DOHH2 (cell line): ENCODE measurements around the gene SART1.

ENCODE experiments used
- H3F3A ChIP-seq: fragments of 200-600 bp; sonication (generic), shearing (Covaris generic); 2 replicates; pipeline ENCODE4 v1.6.0; 2016; ENCODE audit warnings: antibody characterized with exemption, mild to moderate bottlenecking; ENCODE audit not compliant: control insufficient read depth, insufficient read depth
- H3K27ac ChIP-seq: fragments of 200-600 bp; sonication (generic); 2 replicates; pipeline ENCODE4 v1.5.1; 2014; ENCODE audit warnings: low read depth, mild to moderate bottlenecking, low read length, moderate library complexity
- H3K27me3 ChIP-seq: fragments of 200-600 bp; sonication (generic); 2 replicates; pipeline ENCODE4 v1.6.1; 2014; ENCODE audit warnings: mild to moderate bottlenecking, low read length, mixed read lengths; ENCODE audit not compliant: control insufficient read depth
- H3K36me3 ChIP-seq: fragments of 200-600 bp; sonication (generic); 2 replicates; pipeline ENCODE4 v1.6.1; 2014; ENCODE audit warnings: mild to moderate bottlenecking, low read length, moderate library complexity, mixed read lengths; ENCODE audit not compliant: control insufficient read depth
- H3K4me1 ChIP-seq: fragments of 200-600 bp; sonication (generic); 2 replicates; pipeline ENCODE4 v1.6.1; 2014; ENCODE audit warnings: mild to moderate bottlenecking, low read length, mixed read lengths; ENCODE audit not compliant: control insufficient read depth
- H3K4me2 ChIP-seq: fragments of 200-600 bp; sonication (generic); 2 replicates; pipeline ENCODE4 v1.6.0; 2014; ENCODE audit warnings: mild to moderate bottlenecking, low read length, moderate library complexity
- H3K4me3 ChIP-seq: fragments of 200-600 bp; sonication (generic); 2 replicates; pipeline ENCODE4 v1.5.1; 2014; ENCODE audit warnings: mild to moderate bottlenecking, low read length, mixed read lengths
- H3K79me2 ChIP-seq: fragments of 200-600 bp; sonication (generic); 2 replicates; pipeline ENCODE4 v1.6.1; 2014; ENCODE audit warnings: mild to moderate bottlenecking, low read length, mixed read lengths; ENCODE audit not compliant: control insufficient read depth
- H3K9me2 ChIP-seq: fragments of 200-600 bp; sonication (generic); replicated peaks from 2 replicates; pipeline ENCODE4 v1.6.1; 2014; ENCODE audit warnings: mild to moderate bottlenecking, low read length, mixed read lengths; ENCODE audit not compliant: control insufficient read depth
- H3K9me3 ChIP-seq: fragments of 200-600 bp; sonication (generic); 2 replicates; pipeline ENCODE4 v1.6.1; 2014; ENCODE audit warnings: antibody characterized with exemption, low read length, mixed read lengths; ENCODE audit not compliant: control insufficient read depth, insufficient read depth
- H4K20me1 ChIP-seq: fragments of 200-600 bp; sonication (generic); 2 replicates; pipeline ENCODE4 v1.6.0; 2014; ENCODE audit warnings: low read depth, mild to moderate bottlenecking, antibody characterized with exemption, low read length, moderate library complexity; ENCODE audit not compliant: control insufficient read depth, insufficient read depth
- CTCF ChIP-seq: fragments of 200-600 bp; sonication (generic); IDR thresholded peaks from one replicate; pipeline ENCODE4 v1.5.1; 2014; ENCODE audit warnings: antibody characterized with exemption, mild to moderate bottlenecking, low read depth, low read length; ENCODE audit not compliant: poor library complexity, severe bottlenecking
- EZH2phosphoT487 ChIP-seq: fragments of 200-600 bp; sonication (generic); IDR thresholded peaks from 2 replicates; pipeline ENCODE4 v1.6.1; 2017; ENCODE audit warnings: borderline replicate concordance, mild to moderate bottlenecking, antibody characterized with exemption, low read length, moderate library complexity, mixed read lengths

The SART1 gene

GRCh38 chr11:65967329-65967934 is 5.9 kb downstream of the SART1 start:
- Histone ChIP-seq H3K27me3 (no peaks in the 10 kb centered on the region), H3F3A (no peaks in the 10 kb centered on the region), H4K20me1 (peaks cover 9% of the 10 kb centered on the region; the same call in 1 of the 2 replicates), H3K9me2 (no peaks in the 10 kb centered on the region), H3K27ac (no peak overlapping the region), H3K4me3 (no peak overlapping the region), H3K9me3 (no peaks in the 10 kb centered on the region), H3K36me3 (peaks cover 74% of the 10 kb centered on the region), H3K4me2 (no peak overlapping the region), H3K4me1 (peaks cover 9% of the 10 kb centered on the region), H3K79me2 (peaks cover 26% of the 10 kb centered on the region)
- TF ChIP-seq EZH2phosphoT487 = no peak
- no peak for TF ChIP-seq CTCF

- H3K27ac ChIP-seq = no peak overlapping the region
- no peaks in the 10 kb centered on the region for H3F3A ChIP-seq
Measured at GRCh38 chr11:65968600-65969482, 7.3 kb downstream of the SART1 start.

GRCh38 chr11:65972116-65972515 is 10.6 kb downstream of the SART1 start:
- H3K9me3 ChIP-seq = no peaks in the 10 kb centered on the region
- no peaks in the 10 kb centered on the region for H3K9me2 ChIP-seq
- no peak overlapping the region for H3K4me2 ChIP-seq
- no peaks in the 10 kb centered on the region; the same call in 1 of the 2 replicates for H4K20me1 ChIP-seq
- H3K36me3 ChIP-seq = peaks cover 48% of the 10 kb centered on the region
- H3K27me3 ChIP-seq = no peaks in the 10 kb centered on the region
- H3K4me3 ChIP-seq = no peak overlapping the region
- no peaks in the 10 kb centered on the region for H3K79me2 ChIP-seq
- H3K27ac ChIP-seq = no peak overlapping the region
- TF ChIP-seq EZH2phosphoT487 (no peak), CTCF (no peak)
- no peaks in the 10 kb centered on the region for H3K4me1 ChIP-seq
- no peaks in the 10 kb centered on the region for H3F3A ChIP-seq

More at GRCh38 chr11:65968600-65969482, 7.3 kb downstream of the SART1 start:
- H3K4me3 ChIP-seq = no peak overlapping the region
- TF ChIP-seq EZH2phosphoT487 (no peak), CTCF (no peak)
- H3K27me3 ChIP-seq = no peaks in the 10 kb centered on the region
- no peaks in the 10 kb centered on the region for H3K4me1 ChIP-seq
- H3K36me3 ChIP-seq = peaks cover 77% of the 10 kb centered on the region
- no peaks in the 10 kb centered on the region for H4K20me1 ChIP-seq
- no peaks in the 10 kb centered on the region for H3K9me3 ChIP-seq
- no peaks in the 10 kb centered on the region for H3K9me2 ChIP-seq
- H3K79me2 ChIP-seq = peaks cover 11% of the 10 kb centered on the region
- H3K4me2 ChIP-seq = no peak overlapping the region
